ENCODE measurements around the gene NEK6. TPM values are rescaled to one million over a fixed set of nuclear protein-coding genes. Genes with fewer than 3 reads are reported as not detected.

NEK6 gene
- total RNA-seq, 6 donors from 2014 or later = 33.8 to 144 (median 59.7) TPM

DNA sequence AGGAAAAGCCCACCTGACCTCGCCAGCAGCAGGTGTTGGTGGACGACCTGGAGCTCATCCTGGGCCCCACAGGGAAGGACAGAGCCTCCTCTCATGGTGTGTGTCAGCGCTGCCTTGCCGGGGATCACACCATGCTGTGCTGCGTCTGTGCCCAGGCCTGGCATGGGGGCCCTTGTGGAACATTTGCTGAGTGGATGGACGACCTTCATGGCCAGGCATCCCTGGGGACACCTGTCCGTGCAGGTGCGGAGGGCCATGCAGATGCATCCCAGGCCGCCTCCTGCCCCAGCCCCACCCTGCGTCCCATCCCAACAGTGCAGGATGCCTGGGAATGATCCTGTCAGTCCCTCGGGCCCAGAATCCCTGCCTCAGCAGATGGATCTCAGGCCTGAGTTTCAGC lies 73.8 kb downstream of the NEK6 start:
- H3K36me3 ChIP-seq = peaks cover 8 to 84% (median 64%) of the 10 kb centered on the region in 4 donors

DNA sequence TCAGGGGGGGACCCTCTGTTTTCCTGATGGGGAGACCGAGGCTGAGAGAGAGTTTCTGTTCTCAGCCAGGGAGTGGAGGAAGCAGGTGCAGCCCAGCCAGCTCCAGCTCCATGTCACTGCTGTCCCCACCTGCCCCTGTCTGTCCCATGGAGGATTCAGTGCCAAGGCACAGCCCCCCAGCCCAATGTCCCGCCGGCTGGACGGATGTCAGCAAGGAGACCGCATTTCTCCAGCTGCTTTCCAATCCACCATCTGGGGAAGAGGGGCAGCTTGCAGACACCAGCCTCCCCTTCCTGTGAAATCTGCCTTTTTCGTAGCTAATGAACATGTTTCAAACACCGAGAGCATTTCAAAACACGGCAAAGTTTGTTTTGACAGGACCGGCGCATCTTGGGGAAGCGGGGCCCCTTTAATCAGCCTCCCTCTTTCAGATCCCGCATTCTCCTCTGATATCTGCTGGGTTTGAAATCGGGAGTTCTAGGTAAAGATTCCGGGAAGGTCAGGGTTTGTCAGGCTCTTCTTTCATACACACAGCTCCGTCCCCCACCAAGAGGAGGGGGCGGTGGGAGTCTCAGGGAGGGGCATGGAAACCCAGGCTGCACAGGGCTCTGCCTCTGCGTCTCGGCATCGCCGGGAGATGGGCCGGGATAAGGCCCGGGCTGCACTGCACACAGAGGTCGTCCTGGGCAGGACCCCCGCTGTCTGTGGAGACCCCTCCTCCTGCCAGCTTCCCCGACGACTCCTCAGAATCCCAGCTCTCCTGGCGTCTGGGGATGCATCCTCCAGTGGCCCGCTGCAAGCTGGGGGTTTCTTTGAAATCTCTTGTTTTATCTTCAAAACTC lies 74.8 kb downstream of the NEK6 start:
- ATAC-seq (ENCODE audit: low FRiP score in 2 of 2) = no peak
- H3K27ac ChIP-seq = no peak overlapping the region
- 85 to 87% methylated on average over 21 to 28 of the region's 28 CpGs for WGBS, 2 donors
- no peaks in the 10 kb centered on the region for H3K27me3 ChIP-seq
- peaks cover 7 to 84% (median 61%) of the 10 kb centered on the region in 4 donors for H3K36me3 ChIP-seq
- peak in 1 of 2 donors; percentile 59 for DNase-seq
- no peak for TF ChIP-seq POLR2A (IDR thresholded peaks at IDR 0.05)
- no peak for TF ChIP-seq POLR2AphosphoS5 (IDR thresholded peaks at IDR 0.05)
- TF ChIP-seq CTCF (IDR thresholded peaks at IDR 0.05) = no peak
- no peak for TF ChIP-seq EP300 (IDR thresholded peaks at IDR 0.05)
- no peak overlapping the region for H3K4me3 ChIP-seq
- no peaks in the 10 kb centered on the region for H3K4me1 ChIP-seq
- H3K9me3 ChIP-seq = no peaks in the 10 kb centered on the region

More for the DNA sequence above, 73.8 kb downstream of the NEK6 start:
- no peaks in the 10 kb centered on the region for H3K4me1 ChIP-seq
- H3K27me3 ChIP-seq = no peaks in the 10 kb centered on the region
- H3K27ac ChIP-seq = no peak overlapping the region
- WGBS, 2 donors = 92% methylated on average over 11 of the region's 11 CpGs; no CpG with 5 or more reads in 1 of the 2 donors
- no peak overlapping the region for H3K4me3 ChIP-seq
- no peak for TF ChIP-seq CTCF (IDR thresholded peaks at IDR 0.05)
- TF ChIP-seq EP300 (IDR thresholded peaks at IDR 0.05) = no peak
- TF ChIP-seq POLR2A (IDR thresholded peaks at IDR 0.05) = no peak
- TF ChIP-seq POLR2AphosphoS5 (IDR thresholded peaks at IDR 0.05) = no peak
- ATAC-seq (ENCODE audit: low FRiP score in 2 of 2) (no peak), DNase-seq (peak in 1 of 2 donors; percentile 62)
- no peaks in the 10 kb centered on the region for H3K9me3 ChIP-seq

DNA sequence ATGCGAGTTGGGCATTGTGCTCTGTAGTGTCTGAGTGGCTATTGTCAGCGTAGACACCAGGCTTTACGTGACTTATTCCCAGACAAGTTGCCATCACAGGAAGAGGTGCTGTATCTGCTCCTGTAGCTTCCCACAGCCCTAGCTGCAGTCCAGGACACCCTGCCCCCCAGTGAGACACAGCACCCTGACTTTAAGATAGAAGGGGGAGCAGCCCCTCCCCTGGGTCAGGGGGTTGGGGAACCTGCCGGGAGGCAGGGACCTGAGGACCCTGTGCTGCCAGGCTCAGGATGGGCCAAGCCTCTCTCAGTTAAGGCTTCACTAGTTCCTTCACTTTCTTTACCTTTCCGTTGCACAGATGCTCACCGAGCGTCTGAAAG lies 75.4 kb downstream of the NEK6 start:
- H3K4me3 ChIP-seq = no peak overlapping the region
- H3K27ac ChIP-seq = no peak overlapping the region
- 96 to 99% methylated on average over 7 of the region's 7 CpGs for WGBS, 2 donors
- H3K4me1 ChIP-seq = no peaks in the 10 kb centered on the region
- no peaks in the 10 kb centered on the region for H3K27me3 ChIP-seq
- no peaks in the 10 kb centered on the region for H3K9me3 ChIP-seq
- TF ChIP-seq CTCF (IDR thresholded peaks at IDR 0.05) (no peak), POLR2AphosphoS5 (IDR thresholded peaks at IDR 0.05) (no peak)
- no peak for ATAC-seq (ENCODE audit: low FRiP score in 2 of 2)
- no peak for DNase-seq
- H3K36me3 ChIP-seq = peaks cover 2 to 84% (median 60%) of the 10 kb centered on the region in 4 donors

DNA sequence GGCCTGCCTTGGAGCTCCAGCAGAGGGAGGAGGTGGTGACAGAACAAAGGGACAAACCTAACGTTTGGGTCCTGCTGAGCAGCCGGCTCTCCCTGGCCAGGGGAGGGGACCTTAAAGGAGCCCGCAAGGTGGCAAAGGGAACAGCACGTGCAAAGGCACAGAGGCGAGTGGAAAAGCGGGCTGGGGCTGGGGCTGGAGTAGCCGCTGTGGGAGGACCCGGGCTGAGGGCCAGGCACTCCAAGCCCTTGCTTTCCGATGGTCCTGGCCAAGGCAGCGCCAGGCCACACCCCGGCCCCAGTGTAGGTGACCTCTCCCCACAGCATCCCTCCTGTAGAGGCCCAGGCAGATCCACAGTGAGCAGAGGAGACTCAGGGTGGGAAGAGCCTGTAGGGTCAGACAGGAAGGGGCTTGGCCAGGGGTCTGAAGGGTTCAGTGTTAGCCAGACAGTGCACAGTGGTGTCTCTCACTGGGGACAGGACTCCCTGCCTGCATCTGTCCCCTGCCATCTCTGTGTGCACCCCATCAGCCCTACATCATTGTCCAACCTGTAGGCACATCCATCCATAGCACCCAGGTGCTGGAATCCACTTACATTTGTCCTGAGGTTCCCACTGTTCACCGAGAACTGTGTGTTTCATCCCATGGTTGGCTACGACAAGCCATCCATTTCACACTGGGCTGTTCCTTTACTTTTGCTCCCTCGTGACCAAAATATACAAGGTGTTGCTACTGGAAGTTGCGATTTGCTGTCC lies 77.0 kb downstream of the NEK6 start:
- TF ChIP-seq EP300 (IDR thresholded peaks at IDR 0.05) (no peak), POLR2AphosphoS5 (IDR thresholded peaks at IDR 0.05) (no peak), CTCF (IDR thresholded peaks at IDR 0.05) (no peak), POLR2A (IDR thresholded peaks at IDR 0.05) (no peak)
- no peak overlapping the region for H3K27ac ChIP-seq
- H3K9me3 ChIP-seq = no peaks in the 10 kb centered on the region
- WGBS, 2 donors = 87 to 93% methylated on average over 15 of the region's 15 CpGs
- ATAC-seq (ENCODE audit: low FRiP score in 2 of 2) (no peak), DNase-seq (peak in 1 of 2 donors; percentile 60)
- peaks cover 0 to 74% (median 49%) of the 10 kb centered on the region in 4 donors for H3K36me3 ChIP-seq
- H3K27me3 ChIP-seq = no peaks in the 10 kb centered on the region
- no peaks in the 10 kb centered on the region for H3K4me1 ChIP-seq
- no peak overlapping the region for H3K4me3 ChIP-seq

Measured in upper lobe of left lung (tissue), 6 donors.